GM18867 (cell line): ENCODE measurements around the gene RIPK3.
A peak's percentile ranks its signal among the peaks of the same experiment; 100 is the strongest.
"Not testable (repeated sequence)": the region's sequence is repeated elsewhere in the genome, so short reads cannot be mapped to it uniquely, and the experiment has no call there.

ENCODE experiments used
- ATAC-seq: cut with Tn5 transposase; IDR thresholded peaks from one replicate; pipeline ENCODE4 v1.9.1; 2021; ENCODE audit warnings: mild to moderate bottlenecking, moderate library complexity; ENCODE audit not compliant: unreplicated experiment

The RIPK3 gene

GRCh38 chr14:24369907-24370687 lies 30.3 kb upstream of the RIPK3 start:
- ATAC-seq = no peak

- no peak for ATAC-seq
Observed at GRCh38 chr14:24369463-24369862, 29.7 kb upstream of the RIPK3 start.

GRCh38 chr14:24368562-24369252 lies 28.9 kb upstream of the RIPK3 start:
- no peak for ATAC-seq

GRCh38 chr14:24368212-24368561 lies 28.4 kb upstream of the RIPK3 start:
- no peak for ATAC-seq

- ATAC-seq = no peak
Observed at GRCh38 chr14:24367514-24368211, 27.9 kb upstream of the RIPK3 start, which contains the start of gene NFATC4. Gene NFATC4 (plus strand): TSS chr14:24368184. CDS start chr14:24368341, 157 bp downstream.

- peak; percentile 44 for ATAC-seq
Observed at GRCh38 chr14:24366721-24367513, 27.1 kb upstream of the RIPK3 start.

- peak; percentile 58 for ATAC-seq
Observed at GRCh38 chr14:24366413-24366720, 26.6 kb upstream of the RIPK3 start.

- peak; percentile 67 for ATAC-seq
Observed at GRCh38 chr14:24365600-24366412, 26.0 kb upstream of the RIPK3 start.

GRCh38 chr14:24364841-24365240 lies 25.1 kb upstream of the RIPK3 start:
- ATAC-seq = no peak

GRCh38 chr14:24363401-24363800 lies 23.6 kb upstream of the RIPK3 start:
- ATAC-seq = no peak

GRCh38 chr14:24362241-24362960 lies 22.6 kb upstream of the RIPK3 start:
- ATAC-seq = no peak

GRCh38 chr14:24361326-24361725 lies 21.5 kb upstream of the RIPK3 start:
- no peak for ATAC-seq

GRCh38 chr14:24360281-24360680 lies 20.5 kb upstream of the RIPK3 start:
- ATAC-seq = no peak

- ATAC-seq = no peak
Observed at GRCh38 chr14:24356208-24356607, 16.4 kb upstream of the RIPK3 start.

- ATAC-seq = no peak
Observed at GRCh38 chr14:24355009-24355408, 15.2 kb upstream of the RIPK3 start.

GRCh38 chr14:24354482-24354825 lies 14.7 kb upstream of the RIPK3 start:
- not testable (repeated sequence) for ATAC-seq

GRCh38 chr14:24353559-24354481 lies 14.0 kb upstream of the RIPK3 start:
- no peak for ATAC-seq

GRCh38 chr14:24351517-24351916 lies 11.7 kb upstream of the RIPK3 start:
- no peak for ATAC-seq

- no peak for ATAC-seq
Observed at GRCh38 chr14:24349742-24350141, 10.0 kb upstream of the RIPK3 start.
